ENCODE measurements around the gene PAM16.

- TF ChIP-seq CTCF (IDR thresholded peaks at IDR 0.05; ENCODE audit: poor library complexity) (no peak), EZH2phosphoT487 (IDR thresholded peaks at IDR 0.05; ENCODE audit: low read depth, severe bottlenecking, unreplicated experiment) (no peak)
Measured at GRCh38 chr16:4365615-4366014, 14.5 kb upstream of the PAM16 start.
